Gastroesophageal sphincter (tissue), 3 donors: ENCODE measurements around the gene CEP63.

ENCODE experiments used
- EP300 ChIP-seq: sonication (generic); formaldehyde crosslinking; IDR thresholded peaks from one replicate; pipeline ENCODE4 v1.6.1; 2017; ENCODE audit warnings: antibody characterized with exemption, mild to moderate bottlenecking
- POLR2A ChIP-seq, 2 donors: fragments of 450-650 bp; IDR thresholded peaks; one replicate each; pipeline ENCODE4 v1.6.1; 2017; ENCODE audit warnings: antibody characterized with exemption in 2 of 2, mild to moderate bottlenecking in 2 of 2, moderate library complexity in 1 of 2
- POLR2AphosphoS5 ChIP-seq: sonication (generic); formaldehyde crosslinking; IDR thresholded peaks from one replicate; pipeline ENCODE4 v1.6.1; 2017; ENCODE audit warnings: antibody characterized with exemption
- TF ChIP-seq, protein P1 (sequence below), 4 experiments: fragments of 200-600 bp in 2 of 4; fragments of 450-650 bp in 2 of 4; sonication (generic) in 1 of 4; IDR thresholded peaks; one replicate each; pipeline ENCODE4 v1.5.1; 2017 to 2019; ENCODE audit warnings: antibody characterized with exemption in 4 of 4, mild to moderate bottlenecking in 2 of 4, moderate library complexity in 2 of 4

DNA sequence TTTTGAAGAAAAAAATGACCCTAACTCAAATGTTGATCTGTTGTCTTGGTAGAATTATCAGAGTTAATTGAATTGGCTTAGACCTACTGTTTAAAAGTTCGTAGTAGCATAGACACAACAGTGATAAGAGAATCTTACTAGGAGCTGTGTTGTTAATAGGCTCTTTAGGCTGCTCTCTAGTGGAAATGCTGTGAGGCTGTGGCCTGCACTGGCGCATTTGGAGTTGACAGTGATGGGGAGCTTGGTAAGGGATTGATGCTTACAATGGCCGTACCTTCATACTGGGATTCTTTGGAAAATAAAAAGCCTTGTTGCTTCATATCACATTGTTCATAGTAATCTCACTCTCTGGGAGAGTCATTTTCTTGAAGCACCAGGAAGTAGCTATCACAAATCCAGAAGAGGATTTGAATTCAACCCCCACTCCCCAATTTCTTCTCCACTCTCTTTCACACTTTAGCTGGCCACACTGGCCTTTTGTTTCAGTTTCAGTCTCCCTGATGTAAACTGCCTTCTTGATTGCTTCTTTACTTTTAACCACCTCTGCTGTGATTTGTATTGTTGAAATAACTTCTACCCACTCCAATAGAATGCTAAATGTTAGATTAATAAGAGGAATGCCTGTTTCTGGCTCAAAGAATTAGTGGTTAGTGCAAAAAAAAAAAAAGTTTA lies 56.6 kb downstream of the CEP63 start:
- TF ChIP-seq, protein P1, sequence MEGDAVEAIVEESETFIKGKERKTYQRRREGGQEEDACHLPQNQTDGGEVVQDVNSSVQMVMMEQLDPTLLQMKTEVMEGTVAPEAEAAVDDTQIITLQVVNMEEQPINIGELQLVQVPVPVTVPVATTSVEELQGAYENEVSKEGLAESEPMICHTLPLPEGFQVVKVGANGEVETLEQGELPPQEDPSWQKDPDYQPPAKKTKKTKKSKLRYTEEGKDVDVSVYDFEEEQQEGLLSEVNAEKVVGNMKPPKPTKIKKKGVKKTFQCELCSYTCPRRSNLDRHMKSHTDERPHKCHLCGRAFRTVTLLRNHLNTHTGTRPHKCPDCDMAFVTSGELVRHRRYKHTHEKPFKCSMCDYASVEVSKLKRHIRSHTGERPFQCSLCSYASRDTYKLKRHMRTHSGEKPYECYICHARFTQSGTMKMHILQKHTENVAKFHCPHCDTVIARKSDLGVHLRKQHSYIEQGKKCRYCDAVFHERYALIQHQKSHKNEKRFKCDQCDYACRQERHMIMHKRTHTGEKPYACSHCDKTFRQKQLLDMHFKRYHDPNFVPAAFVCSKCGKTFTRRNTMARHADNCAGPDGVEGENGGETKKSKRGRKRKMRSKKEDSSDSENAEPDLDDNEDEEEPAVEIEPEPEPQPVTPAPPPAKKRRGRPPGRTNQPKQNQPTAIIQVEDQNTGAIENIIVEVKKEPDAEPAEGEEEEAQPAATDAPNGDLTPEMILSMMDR (IDR thresholded peaks at IDR 0.05) = no peak
- TF ChIP-seq POLR2A (IDR thresholded peaks at IDR 0.05) (no peak), EP300 (no peak), POLR2AphosphoS5 (no peak)
